Prostate gland (tissue), 2 donors: ENCODE data around the gene CD300A. TPM values are rescaled to one million over a fixed set of nuclear protein-coding genes. Genes with fewer than 3 reads are reported as not detected.

Source experiments
- DNase-seq: peaks from one replicate; pipeline ENCODE4 v3.0.0-alpha.2; 2019; ENCODE audit warnings: low spot score
- H3K27ac ChIP-seq, 2 donors: fragments of 200-600 bp; sonication (generic); 2 replicates each; pipeline ENCODE4 v1.5.1; 2017 to 2019
- H3K27me3 ChIP-seq: fragments of 200-600 bp; sonication (generic); replicated peaks from 2 replicates; pipeline ENCODE4 v1.5.1; 2019; ENCODE audit not compliant: insufficient read depth
- H3K36me3 ChIP-seq, 2 donors: fragments of 200-600 bp; sonication (generic); 1 replicate in 1 of 2; 2 replicates in 1 of 2; pipeline versions ENCODE4 v1.5.1 to v1.8.1; 2017 to 2019
- H3K4me1 ChIP-seq: fragments of 200-600 bp; sonication (generic); replicated peaks from 2 replicates; pipeline ENCODE4 v1.5.1; 2019
- H3K4me3 ChIP-seq, 2 donors: fragments of 200-600 bp; sonication (generic); 2 replicates each; pipeline ENCODE4 v1.5.1; 2017 to 2019
- H3K9me3 ChIP-seq: fragments of 200-600 bp; sonication (generic); 2 replicates; pipeline ENCODE4 v1.5.1; 2017
- POLR2A ChIP-seq: fragments of 450-650 bp; IDR thresholded peaks from one replicate; pipeline ENCODE4 v1.6.1; 2016; ENCODE audit warnings: antibody characterized with exemption, mild to moderate bottlenecking
- POLR2AphosphoS5 ChIP-seq: sonication (generic); formaldehyde crosslinking; IDR thresholded peaks from one replicate; pipeline ENCODE4 v1.6.1; 2017; ENCODE audit warnings: antibody characterized with exemption
- WGBS: methylation state at CpG from one replicate; pipeline ENCODE4 v1.1.5; 2018; 5-methylcytosine and 5-hydroxymethylcytosine counted together
- intact Hi-C: fragments of 100-400 bp; cut with DNase I; formaldehyde crosslinking; loops from one replicate; pipeline ENCODE4 v1.14.2; 2022
- total RNA-seq, 2 donors: library from RNA; depleted of rRNA; stranded (reverse); fragments of >200 nt; gene quantifications; one replicate each; pipeline ENCODE4 v1.1.0, GENCODE V29; 2016
- TF ChIP-seq, protein P1 (sequence below), 4 experiments: fragments of 200-600 bp in 2 of 4; fragments of 450-650 bp in 2 of 4; sonication (generic) in 2 of 4; IDR thresholded peaks; 1 replicate in 3 of 4; 2 replicates in 1 of 4; pipeline ENCODE4 v1.5.1; 2016 to 2019; ENCODE audit warnings: antibody characterized with exemption in 4 of 4, mild to moderate bottlenecking in 2 of 4, moderate library complexity in 2 of 4

The CD300A gene
- 1 to 10 TPM; 2.1 to 4.1 TPM for total RNA-seq

DNA sequence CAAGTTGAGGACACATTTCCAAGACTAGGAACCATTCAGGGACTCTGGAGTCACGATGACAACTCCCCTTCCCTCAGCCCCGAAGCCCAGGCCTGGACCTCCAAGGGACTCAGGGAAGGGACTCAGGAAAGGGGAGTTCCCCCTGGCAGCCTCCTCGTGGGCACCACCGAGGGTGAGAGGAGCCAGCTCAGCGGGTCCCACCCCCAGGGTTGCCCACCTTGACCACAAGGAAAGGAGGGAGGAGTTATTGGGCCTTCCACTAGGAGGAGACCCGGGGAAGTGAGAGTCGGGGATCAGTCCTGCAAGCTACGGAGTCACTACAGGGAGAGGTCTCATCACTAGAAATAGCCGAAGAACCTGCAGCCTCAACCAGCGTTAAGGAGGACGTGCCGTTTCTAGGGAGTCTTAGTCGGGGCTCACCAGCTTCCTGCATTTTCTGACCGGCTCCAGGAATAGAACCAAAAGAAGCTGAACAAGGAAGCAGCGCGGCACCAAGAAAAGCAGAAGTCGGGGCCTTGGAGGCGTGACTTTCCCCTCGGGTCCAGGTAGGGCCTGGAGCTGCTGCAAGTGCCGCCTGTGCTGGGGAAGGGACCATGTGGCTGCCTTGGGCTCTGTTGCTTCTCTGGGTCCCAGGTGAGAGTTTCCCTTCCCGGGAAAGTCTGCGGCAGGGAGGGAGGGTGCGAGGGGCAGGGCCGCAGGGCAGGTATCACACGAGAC, at the start of gene CD300A:
Gene CD300A, plus strand, starts transcription at position 524 of the 717 bp plus-strand sequence. Its CDS starts 70 bp downstream, at position 594.
- H3K27ac ChIP-seq, result no peak within 1 kb of the TSS
- no peaks in the 10 kb centered on the region for H3K36me3 ChIP-seq
- no peaks in the 10 kb centered on the region for H3K9me3 ChIP-seq
- H3K4me1 ChIP-seq, result no peaks in the 10 kb centered on the region
- intact Hi-C loops, result no loop called here
- WGBS, result 48% methylated on average over 25 of the region's 25 CpGs
- TF ChIP-seq POLR2AphosphoS5, result no peak
- TF ChIP-seq, protein P1, sequence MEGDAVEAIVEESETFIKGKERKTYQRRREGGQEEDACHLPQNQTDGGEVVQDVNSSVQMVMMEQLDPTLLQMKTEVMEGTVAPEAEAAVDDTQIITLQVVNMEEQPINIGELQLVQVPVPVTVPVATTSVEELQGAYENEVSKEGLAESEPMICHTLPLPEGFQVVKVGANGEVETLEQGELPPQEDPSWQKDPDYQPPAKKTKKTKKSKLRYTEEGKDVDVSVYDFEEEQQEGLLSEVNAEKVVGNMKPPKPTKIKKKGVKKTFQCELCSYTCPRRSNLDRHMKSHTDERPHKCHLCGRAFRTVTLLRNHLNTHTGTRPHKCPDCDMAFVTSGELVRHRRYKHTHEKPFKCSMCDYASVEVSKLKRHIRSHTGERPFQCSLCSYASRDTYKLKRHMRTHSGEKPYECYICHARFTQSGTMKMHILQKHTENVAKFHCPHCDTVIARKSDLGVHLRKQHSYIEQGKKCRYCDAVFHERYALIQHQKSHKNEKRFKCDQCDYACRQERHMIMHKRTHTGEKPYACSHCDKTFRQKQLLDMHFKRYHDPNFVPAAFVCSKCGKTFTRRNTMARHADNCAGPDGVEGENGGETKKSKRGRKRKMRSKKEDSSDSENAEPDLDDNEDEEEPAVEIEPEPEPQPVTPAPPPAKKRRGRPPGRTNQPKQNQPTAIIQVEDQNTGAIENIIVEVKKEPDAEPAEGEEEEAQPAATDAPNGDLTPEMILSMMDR (IDR thresholded peaks at IDR 0.05), result no peak
- TF ChIP-seq POLR2A, result no peak
- no peak within 1 kb of the TSS for H3K4me3 ChIP-seq
- no peak for DNase-seq
- H3K27me3 ChIP-seq, result no peaks in the 10 kb centered on the region

DNA sequence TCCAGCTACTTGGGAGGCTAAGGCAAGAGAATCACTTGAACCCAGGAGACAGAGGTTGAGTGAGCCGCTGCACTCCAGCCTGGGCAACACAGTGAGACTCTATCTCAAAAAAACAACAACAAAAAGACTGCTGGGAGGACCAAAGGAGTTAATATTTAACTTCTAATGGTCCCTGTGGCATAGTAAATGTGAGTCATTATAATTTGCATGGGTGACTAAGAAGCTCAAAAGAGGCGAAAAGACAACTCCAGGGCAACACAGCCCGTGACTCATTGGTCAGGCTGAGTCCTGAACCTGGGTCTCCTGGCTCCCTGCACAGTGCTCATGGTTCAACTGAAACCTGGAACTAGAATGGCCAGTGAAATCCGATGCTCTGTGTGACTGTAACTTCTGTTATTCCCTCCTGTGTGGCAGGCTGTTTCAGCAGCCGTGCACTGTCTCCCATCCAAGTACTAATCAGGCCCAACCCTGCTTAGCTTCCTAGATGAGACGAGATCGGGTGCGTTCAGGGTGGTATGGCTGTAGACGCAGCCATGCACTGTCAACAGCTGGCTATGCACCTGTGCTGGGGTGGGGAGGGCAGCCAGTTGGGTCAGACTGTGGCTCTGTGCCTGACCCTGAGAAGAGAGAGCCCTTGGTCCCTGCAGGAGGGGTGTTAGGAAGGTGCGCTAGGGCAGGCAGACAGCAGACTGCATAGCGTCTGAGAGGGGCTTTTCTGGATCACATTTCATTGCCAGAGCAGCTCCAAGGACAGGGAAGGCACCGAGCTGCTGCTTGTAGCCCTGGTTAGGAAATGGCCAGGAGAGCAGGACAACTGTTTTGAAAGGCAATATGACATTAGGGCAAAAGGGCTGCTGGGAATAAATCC, 49.0 kb upstream of the CD300A start:
- no peak for DNase-seq
- Histone ChIP-seq H3K4me1 (no peaks in the 10 kb centered on the region), H3K27ac (no peak overlapping the region), H3K4me3 (no peak overlapping the region), H3K27me3 (no peaks in the 10 kb centered on the region), H3K9me3 (no peaks in the 10 kb centered on the region), H3K36me3 (no peaks in the 10 kb centered on the region)
- intact Hi-C loops, result no loop called here
- no peak for TF ChIP-seq POLR2A
- TF ChIP-seq, protein P1 (IDR thresholded peaks at IDR 0.05), result no peak
- no peak for TF ChIP-seq POLR2AphosphoS5
- 83% methylated on average over 12 of the region's 12 CpGs for WGBS

DNA sequence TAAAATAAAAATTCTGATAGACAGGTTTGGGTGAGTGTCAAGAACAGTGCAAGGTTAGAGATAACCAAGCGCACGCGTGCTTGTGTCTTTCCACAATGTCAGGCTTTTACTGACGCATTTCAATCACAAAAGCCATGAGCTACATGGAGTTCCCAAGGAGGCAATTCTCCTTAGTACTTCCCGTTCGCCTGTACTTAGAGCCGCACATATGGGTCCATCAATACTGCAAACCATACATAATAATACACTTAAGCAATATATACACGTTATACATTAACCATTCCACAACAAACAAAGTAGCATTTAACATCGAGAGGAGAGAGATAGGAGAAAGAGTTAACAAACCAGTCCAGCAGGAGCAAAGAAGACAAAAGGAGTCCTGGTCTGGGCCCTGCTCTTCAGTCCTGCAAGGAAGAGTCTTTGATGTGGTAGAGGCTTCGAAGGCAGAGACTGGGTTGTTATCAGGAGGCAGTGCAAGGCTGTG, 46.5 kb upstream of the CD300A start:
- intact Hi-C loops, result no loop called here
- Histone ChIP-seq H3K27me3 (no peaks in the 10 kb centered on the region), H3K36me3 (no peaks in the 10 kb centered on the region), H3K4me3 (no peak overlapping the region), H3K27ac (no peak overlapping the region), H3K4me1 (no peaks in the 10 kb centered on the region), H3K9me3 (no peaks in the 10 kb centered on the region)
- TF ChIP-seq POLR2A (no peak), POLR2AphosphoS5 (no peak)
- TF ChIP-seq, protein P1 (IDR thresholded peaks at IDR 0.05), result no peak
- DNase-seq, result no peak
- 81% methylated on average over 10 of the region's 10 CpGs for WGBS

DNA sequence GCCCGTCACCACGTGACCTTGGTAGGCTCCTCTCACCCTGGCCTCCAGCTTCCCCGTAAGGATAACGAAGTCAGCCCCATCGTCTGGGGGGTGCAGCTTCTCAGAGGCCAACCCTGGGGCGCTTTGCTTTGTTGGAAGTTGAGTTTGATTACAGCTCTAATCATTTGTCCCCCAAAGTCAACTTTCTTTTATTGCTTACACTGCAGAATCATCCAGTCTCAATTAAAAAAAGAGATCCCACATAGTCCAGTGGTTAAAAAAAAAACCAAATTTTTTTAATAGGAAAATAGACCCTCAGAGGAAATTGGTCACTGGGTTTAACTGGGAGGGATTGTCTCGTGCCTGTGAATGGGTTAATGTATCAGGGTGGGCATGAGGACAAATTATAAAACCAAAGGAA, 42.3 kb upstream of the CD300A start:
- Histone ChIP-seq H3K9me3 (no peaks in the 10 kb centered on the region), H3K36me3 (no peaks in the 10 kb centered on the region), H3K4me3 (no peak overlapping the region), H3K27me3 (no peaks in the 10 kb centered on the region), H3K27ac (no peak overlapping the region), H3K4me1 (peaks cover 13% of the 10 kb centered on the region)
- no peak for DNase-seq
- WGBS, result 94% methylated on average over 7 of the region's 7 CpGs
- intact Hi-C loops, result no loop called here
- TF ChIP-seq POLR2A (no peak), POLR2AphosphoS5 (no peak)
- TF ChIP-seq, protein P1 (IDR thresholded peaks at IDR 0.05), result no peak
